HK-2 (cell line): ENCODE results near the gene SANBR.
"Not testable (repeated sequence)": the region's sequence is repeated elsewhere in the genome, so short reads cannot be mapped to it uniquely, and the experiment has no call there.

ENCODE experiments used
- DNase-seq: peaks from one replicate; pipeline ENCODE4 v3.0.0-alpha.2; 2018; ENCODE audit not compliant: unreplicated experiment

SANBR gene

GRCh38 chr2:61065714-61066709 is at the start of gene SANBR:
Gene SANBR, plus strand, starts transcription at chr2:61065871. Its CDS starts 4,480 bp downstream, at chr2:61070351.
- DNase-seq = peak; percentile 90

GRCh38 chr2:61015976-61016375 is 49.7 kb upstream of the SANBR start:
- no peak for DNase-seq

- DNase-seq = no peak
Observed at GRCh38 chr2:61016392-61017002, 49.2 kb upstream of the SANBR start.

GRCh38 chr2:61017003-61017555 is 48.6 kb upstream of the SANBR start:
- DNase-seq = peak; percentile 82

- peak; percentile 85 for DNase-seq
Observed at GRCh38 chr2:61017556-61018317, 47.9 kb upstream of the SANBR start, which contains the start of the genes PEX13 and PUS10. Gene PEX13, plus strand, starts transcription at chr2:61017720. Its CDS starts 40 bp downstream, at chr2:61017760. Gene PUS10, minus strand, starts transcription at chr2:61018255. Its CDS starts 6,365 bp downstream, at chr2:61011890.

- DNase-seq = no peak
Observed at GRCh38 chr2:61018318-61018755, 47.3 kb upstream of the SANBR start.

- DNase-seq = no peak
Observed at GRCh38 chr2:61018798-61019197, 46.9 kb upstream of the SANBR start.

GRCh38 chr2:61021228-61021660 is 44.4 kb upstream of the SANBR start:
- DNase-seq = no peak

GRCh38 chr2:61023670-61024069 is 42.0 kb upstream of the SANBR start:
- no peak for DNase-seq

- DNase-seq = no peak
Observed at GRCh38 chr2:61029533-61029932, 36.1 kb upstream of the SANBR start.

GRCh38 chr2:61034592-61034991 is 31.1 kb upstream of the SANBR start:
- not testable (repeated sequence) for DNase-seq

GRCh38 chr2:61036643-61037042 is 29.0 kb upstream of the SANBR start:
- DNase-seq = not testable (repeated sequence)

GRCh38 chr2:61042807-61043206 is 22.9 kb upstream of the SANBR start:
- DNase-seq = no peak

- DNase-seq = no peak
Observed at GRCh38 chr2:61044636-61045035, 21.0 kb upstream of the SANBR start.

- DNase-seq = no peak
Observed at GRCh38 chr2:61045226-61045625, 20.4 kb upstream of the SANBR start.

GRCh38 chr2:61045999-61046398 is 19.7 kb upstream of the SANBR start:
- DNase-seq = no peak

GRCh38 chr2:61055557-61055956 is 10.1 kb upstream of the SANBR start:
- DNase-seq = no peak

- no peak for DNase-seq
Observed at GRCh38 chr2:61057562-61057961, 8.1 kb upstream of the SANBR start.

GRCh38 chr2:61059382-61059781 is 6.3 kb upstream of the SANBR start:
- no peak for DNase-seq

- no peak for DNase-seq
Observed at GRCh38 chr2:61074100-61074499, 8.4 kb downstream of the SANBR start.

GRCh38 chr2:61085883-61086282 is 20.2 kb downstream of the SANBR start:
- DNase-seq = no peak

GRCh38 chr2:61089797-61090196 is 24.1 kb downstream of the SANBR start:
- DNase-seq = no peak
